GM18870 (cell line): ENCODE results near the gene GPR151.

ENCODE experiments used
- ATAC-seq: cut with Tn5 transposase; IDR thresholded peaks from one replicate; pipeline ENCODE4 v1.9.1; 2021; ENCODE audit warnings: moderate library complexity; ENCODE audit not compliant: unreplicated experiment

The GPR151 gene

DNA sequence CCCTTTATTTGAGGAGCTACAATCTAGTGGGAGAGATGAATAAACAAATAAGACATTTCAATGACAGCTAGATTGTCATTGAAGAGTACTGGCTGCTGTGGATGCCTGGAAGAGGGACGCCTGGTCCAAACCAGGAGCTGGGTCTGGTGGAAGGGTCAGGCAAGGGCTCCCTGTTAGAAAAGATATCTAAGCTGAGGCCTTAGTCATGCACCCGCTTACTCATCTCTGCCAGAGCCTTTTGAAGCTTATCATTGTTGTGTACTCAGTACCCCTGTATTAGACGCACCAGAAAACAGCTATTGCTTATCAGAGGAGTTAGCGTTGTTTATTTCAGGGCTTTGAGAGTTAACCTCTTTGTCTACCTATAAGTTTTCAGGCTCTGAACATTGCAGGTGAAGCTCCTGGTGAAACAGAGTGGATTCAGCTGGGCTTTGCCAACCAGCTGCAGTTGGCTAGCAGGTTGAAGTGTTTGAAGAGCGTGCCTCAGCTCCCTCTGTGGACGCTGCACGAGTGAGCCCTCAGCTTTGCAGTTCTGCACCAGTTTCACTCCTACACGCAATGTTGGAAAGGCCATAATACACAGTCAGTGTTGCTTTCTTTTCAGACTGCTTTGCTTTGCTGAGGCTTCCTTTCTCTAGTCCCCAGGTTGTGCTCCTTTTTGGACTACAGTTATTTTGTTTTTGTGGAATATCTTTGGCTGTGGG is 5.6 kb upstream of the GPR151 start:
- no peak for ATAC-seq

DNA sequence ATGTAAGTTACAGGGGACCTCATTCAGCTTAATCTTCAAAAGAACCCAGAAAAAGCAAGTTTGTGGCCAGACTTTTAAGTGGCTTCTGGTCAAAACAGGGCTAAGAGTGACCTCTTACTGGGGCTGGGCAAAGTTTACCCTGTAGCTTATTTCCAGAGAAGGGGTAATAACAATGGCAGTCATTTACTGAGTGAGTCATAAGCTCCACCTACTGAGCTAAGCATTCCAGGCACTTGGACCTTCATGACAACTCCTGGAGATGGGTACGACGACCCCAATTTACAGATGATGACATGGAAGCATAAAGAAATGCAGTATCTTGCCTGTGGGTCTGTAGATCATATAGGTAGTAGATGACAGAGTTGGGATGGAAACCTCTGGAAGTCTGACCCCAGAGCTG is 4.7 kb upstream of the GPR151 start:
- ATAC-seq = no peak

DNA sequence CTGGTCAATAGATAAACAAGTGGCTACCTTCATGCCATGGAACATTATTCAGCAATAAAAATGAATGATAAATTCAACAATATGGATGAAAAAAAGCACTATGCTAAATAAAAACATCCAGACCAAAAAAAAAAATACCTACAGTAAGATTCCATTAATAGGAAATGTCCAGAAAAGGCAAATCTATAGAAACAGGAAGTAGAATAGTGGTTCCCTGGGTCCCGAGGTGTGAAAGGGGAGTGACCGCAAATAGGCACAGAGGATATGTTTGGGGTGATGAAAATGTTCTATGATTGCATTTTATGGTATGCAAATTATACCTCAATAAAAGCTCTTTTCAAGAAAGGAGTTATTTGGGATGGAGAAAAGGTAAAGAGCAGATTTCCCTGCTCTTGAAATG is 3.6 kb upstream of the GPR151 start:
- ATAC-seq = no peak

DNA sequence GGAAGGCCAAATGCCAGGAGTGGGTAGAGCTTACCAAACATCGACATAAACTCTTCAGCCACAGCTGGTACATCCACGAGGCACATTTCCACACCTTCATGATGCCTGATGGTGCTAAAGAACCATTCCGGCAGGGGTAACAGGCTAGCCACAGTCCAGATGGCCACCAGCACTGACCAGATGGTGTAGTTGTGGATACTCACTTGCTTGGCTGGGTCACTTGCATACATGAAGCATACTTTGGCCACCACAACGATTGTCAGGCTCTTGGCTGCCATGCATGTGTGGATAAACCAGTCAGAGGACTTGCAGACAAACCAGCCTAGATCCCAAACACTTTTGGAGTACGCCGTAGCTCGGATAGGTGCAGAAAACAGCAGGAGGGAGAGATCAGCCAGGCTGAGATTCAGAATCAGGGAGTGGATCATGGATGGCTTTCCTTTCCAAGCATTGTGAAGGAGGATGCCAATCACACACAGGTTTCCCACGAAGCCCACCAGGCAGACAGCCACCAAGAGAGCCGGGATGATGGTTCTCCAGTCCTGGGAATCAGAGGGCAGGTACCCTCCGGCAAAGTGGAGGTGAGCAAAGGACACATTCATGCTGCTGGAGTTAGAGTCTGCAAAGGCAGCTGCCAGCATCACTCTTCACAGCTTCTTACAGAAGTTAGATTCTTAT is 378 bp downstream of the GPR151 start:
- ATAC-seq = no peak

DNA sequence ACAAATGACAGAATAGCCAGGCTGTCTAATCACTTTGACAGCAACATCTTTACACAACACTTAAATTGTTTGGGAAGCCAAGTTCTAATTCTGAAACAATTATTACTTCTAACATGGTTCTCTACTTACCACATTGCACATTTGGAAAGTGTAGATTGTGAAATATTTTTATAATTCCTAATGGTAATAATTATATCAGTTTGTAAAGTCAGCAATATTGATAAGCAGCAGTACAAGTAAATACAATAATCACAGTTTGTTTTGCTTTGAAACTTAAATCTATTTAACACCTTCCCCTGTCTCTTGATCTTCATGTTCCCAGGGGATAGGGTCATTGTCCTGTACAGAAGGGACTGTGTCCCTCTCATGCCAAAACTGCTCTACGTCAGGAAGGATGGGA is 1.4 kb downstream of the GPR151 start:
- ATAC-seq = no peak

DNA sequence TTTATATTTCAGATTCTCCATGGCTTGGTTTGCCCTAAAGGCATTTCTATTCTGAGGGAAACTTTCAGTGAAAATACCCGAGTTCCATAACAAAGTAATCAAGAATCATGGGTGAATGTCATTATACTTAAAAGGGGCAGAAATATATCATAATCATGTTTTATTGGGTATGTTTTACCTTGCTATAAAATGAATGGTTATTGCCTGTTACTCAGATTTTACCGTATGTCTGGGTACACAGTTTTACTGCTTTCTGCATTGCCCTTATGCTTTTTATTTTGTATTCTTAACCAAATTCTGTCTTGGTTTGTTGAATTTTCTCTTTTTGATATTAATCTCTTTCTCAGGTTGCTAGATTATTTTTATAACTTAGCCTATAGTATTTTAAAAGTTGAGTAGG is 2.5 kb downstream of the GPR151 start:
- no peak for ATAC-seq

DNA sequence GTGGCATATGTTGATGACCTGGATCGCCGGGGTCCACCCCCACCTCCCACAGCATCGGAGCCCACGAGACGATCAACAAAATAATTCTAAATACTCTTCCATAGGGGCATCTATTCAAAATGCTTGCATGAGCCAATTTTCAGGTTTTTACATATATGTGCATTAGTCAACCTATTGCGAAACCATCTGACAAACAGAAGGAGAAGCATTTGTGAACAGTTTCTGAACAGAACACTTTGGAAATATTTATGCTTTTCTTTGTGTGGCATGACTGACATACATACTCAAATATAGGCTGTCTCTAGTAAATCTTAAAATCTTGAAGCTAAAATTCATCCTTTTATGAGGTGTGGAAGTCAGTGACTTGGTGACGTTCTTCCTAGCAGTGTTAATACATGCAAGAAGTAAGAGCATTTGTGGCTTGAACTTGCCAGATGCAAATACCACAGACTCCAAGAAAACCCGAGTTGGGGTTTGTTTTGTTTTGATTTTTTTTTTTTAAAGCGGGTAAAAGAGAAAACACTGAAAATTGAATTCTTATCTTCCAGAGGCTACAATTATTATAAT is 5.3 kb downstream of the GPR151 start:
- ATAC-seq = no peak

DNA sequence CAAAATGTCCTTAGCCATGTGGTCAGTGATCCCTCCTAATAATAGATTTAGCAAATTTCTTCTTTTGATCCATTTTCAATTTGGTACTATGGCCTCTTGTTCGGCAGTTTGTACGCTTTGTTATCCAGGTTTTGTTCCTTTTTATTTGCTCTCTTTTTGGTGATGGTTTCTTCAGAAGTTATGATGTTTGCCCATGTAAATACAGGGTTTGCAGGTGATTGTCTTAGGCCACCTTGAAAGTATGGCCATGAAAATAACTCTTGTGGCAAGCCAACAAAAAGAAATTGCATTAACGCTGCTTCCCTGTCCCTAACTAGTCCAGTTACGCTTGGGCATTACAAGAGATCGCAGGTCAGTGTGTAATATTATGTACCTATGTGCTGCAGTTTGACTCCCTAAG is 8.6 kb downstream of the GPR151 start:
- ATAC-seq = no peak

DNA sequence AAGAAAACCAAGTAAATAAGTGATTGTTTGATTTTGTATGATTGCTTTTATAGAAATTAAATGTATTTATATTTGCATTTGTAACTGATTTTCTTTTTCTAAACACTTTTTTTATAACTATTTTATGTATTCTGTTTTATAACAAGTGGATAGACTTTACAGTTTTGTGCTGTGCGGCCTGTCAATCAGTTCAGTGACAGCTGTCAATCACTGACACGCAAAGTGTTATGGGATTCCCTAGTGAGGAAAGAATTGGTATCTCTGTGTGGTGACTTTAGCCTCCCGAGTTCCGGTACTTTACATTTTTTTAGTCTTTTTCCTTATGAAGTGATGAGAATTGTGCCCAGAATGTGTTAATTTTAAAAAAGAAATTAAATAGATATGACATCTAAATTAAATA is 16.3 kb downstream of the GPR151 start:
- no peak for ATAC-seq

DNA sequence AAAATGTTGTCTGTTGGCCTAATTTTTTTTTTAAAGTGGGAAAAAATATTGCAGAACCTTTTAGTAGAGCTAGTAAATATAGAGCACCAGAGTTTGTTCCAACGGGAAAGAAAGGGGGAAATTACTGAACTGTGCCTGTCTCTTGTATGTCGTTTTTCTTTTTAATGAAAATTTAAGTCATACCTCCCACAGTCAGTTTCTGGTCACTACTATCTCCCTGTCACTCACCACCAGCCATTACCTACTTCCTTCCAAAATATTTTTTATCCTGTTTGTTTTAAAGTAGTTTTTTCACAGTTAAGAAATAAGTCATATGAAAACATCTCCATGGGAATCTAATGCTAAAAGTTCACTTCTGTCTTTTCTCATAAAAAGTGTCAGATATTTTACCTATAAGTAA is 21.3 kb downstream of the GPR151 start:
- ATAC-seq = no peak

DNA sequence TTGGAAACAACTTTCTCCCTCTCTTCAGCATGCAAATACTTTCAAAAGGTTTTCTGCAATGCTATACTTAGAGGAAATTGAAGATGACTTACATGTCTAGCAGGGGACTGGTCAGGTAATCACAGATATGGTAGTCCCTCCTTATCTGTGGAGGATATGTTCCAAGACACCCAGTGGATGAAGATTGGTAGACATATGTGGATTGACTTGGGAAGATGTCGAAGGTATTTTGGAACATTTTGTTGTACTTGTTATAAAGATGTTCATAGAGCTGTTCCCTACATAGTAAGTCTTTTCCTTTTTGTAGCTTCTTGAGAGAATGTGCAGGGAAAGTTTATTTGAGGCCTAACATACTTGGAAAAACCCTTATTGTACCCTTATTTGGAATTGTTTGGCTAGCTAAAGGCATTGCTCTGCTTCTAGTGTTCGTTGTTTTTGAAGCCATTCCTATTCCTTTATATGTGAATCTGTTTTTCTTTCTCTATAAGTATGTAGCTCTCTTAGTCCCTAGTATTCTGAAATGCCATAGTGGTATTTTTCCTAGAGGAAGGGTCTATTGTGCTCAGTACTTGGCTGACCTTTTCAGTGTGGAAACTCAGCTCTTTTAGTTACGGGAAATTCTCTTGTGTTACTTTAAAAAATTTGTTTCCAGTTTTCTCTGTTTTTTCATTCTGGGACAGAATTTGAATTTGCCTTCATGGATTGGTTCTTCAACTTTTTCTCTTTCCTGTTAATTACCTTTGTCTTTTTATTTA is 25.7 kb downstream of the GPR151 start:
- ATAC-seq = no peak

DNA sequence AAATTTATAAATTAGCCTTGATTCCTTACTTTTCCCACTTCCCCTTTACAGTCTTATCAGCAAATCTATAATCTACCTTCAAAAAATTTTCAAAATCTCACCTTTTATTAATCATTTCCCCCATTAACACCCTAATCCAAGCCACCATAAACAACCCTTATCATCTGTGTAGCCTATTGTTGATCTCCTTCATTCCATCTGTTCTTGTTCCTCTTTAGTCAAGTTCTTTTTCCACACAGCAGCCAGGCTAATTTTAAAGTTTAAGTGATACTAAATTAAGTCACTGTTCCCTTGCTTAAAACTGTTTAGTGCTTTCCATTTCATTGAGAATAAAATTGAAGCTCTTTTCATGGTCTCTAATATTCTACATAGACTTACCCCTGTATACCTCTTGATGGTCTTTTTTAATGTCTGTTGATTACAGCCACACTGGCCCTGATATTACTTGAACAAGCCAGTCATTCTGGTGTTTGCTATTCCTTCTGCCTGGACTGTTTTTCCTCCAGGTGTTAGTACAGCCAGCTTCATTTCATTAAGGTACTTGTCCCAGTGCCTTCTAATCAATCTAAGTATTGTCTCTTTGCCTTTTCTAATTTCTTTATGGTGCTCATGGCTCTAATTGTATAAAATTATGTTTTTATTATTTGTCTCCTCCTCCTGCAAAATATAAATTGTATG is 31.1 kb downstream of the GPR151 start:
- ATAC-seq = no peak

DNA sequence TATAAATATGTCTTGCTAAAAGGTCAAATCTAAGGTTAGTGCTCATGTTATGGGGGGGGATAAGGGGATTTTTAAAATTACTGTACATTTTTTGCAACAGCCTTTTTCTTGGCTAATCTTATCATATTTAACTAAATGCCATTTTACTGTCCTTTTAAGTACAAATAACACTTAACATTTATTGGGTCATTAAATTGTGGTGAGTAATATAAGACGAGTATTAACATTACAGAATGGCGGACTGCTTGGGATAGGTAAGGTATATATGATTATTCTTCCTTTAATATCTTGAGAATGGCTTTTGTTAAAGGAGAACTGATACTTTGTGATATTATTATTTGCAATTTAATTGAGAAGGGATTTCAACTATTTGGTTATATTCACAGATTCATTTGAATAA is 33.2 kb downstream of the GPR151 start:
- ATAC-seq = no peak

DNA sequence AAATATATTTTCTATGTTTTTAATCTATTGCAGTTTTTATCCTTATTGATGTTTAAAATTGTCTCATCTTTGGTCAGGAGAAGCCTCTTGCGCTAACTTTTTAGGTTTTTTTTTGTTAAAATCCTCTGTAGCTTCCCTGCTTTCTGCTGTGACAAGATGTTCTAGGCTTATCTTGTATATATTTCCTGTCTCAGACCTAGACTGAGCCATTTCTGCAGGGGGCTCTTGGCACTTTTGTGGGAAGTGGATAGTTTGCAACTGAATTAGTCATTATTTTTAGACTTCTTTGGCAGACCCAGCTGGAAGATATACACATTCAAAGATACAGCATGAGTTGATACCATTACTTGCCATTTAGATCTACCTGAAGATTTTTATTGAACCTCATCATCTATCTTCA is 40.1 kb downstream of the GPR151 start:
- no peak for ATAC-seq

DNA sequence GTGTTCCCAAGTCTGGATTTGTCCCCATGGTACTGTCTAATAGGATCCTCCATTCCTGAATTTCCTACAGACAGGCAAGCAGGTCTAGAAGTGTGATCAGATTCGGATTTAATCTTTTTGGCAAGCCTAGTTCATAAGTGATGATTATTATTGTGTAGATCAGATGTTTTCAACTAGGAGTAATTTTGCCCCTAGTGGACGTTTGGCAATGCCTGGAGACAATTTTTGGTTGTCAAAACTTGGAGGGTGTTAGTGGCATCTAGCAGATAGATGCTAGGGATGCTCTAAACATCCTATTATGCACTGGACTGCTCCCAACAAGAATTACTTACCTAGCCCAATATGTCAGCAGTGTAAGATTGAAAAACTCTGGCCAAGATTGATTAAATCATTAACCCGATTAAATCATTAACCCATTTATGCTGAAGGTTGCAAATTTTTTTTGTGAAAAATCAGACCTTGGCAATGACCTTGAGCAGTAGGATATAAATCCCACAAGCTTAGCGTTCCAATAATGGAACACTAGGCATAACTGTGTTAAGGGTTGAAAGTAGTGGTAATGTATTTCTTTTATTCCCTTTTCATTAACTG is 40.7 kb downstream of the GPR151 start:
- ATAC-seq = no peak

DNA sequence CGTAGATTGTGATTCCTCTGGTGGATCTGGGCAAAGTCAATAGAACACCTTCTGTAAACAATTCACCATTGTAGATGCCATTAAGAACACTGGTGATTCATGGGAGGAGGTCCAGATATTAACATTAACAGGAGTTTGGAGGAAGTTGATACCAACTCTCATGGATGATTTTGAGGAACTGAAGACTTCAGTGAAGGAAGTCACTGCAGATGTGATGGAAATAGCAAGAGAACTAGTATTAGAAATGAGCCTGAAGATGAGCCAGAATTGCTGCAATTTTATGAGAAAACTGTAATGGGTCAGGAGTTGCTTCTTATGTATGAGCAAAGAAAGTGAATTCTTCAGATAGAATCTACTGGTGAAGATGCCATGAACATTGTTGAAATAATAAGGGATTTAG is 41.9 kb downstream of the GPR151 start:
- no peak for ATAC-seq

DNA sequence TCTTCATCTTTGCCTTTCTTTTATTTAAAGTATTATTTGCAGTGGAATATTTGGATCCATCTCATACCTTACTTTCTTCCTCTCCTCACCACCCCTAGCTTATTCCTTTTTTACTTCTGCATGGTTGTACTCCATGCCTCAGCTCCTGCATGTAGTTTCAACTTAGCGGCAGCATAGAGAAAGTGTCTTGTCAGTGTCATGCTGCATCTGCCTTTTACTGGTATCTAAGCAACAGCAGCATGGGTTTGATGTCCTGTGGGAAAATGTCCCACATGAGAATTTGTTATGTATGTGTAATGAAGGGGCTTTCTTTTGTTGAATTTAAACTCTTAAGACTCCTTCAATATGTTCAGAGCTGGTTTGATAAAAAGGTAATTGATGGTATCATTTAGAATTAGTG is 48.2 kb downstream of the GPR151 start:
- no peak for ATAC-seq

DNA sequence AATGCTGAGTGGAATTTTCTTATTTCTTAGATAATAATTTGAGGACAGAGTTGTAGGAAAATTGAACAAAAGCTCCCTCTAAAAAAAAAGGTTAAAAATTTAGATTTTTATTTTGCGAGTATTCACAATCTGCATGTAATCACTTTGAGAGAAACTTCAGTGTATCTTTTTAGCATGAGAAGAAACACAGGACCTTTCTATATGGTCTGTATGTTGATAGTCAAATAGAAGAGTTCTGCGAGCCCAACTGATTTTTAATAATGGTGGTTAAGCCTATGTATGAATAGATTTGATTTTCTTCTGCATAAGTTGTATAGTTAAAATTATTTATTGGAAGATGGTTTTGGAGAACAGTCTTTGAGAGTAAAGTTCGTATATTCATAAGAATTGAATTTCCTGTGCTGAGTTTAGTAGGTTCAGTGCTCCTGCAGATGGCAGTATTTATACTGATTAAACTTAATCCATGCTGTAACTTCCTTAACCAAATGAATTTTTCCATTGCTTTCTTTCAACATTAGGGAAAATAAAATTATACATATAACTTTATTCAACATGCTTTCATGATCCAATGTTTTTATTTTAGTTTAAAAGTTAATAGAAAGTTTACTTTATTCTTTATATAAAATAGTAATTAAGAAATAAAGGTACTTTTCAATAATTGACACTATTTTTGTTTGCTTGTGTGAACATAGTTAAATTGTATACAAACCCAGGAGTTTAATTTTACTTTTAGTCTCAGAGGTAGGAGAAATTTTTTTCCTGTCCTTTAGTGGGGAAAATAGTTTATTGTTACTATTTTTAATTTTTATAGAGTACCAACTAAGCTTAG is 49.3 kb downstream of the GPR151 start:
- no peak for ATAC-seq

DNA sequence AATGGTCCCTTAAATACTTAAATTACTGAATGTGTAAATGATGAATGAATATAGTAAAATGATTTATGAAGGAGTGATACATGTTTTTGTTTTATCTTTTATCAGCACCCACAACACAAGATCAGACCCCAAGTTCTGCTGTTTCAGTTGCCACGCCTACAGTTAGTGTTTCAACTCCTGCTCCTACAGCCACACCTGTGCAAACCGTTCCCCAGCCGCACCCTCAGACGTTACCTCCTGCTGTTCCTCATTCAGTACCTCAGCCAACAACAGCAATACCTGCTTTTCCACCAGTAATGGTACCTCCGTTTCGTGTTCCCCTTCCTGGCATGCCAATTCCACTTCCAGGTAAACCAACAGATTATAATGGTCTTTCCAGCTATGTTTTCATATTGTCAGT is 52.5 kb downstream of the GPR151 start:
- ATAC-seq = no peak
